Activated naive CD4-positive, alpha-beta T cell treated with anti-CD3 and anti-CD28 coated beads for 36 hours (primary cell): ENCODE results near the gene CFAP52. TPM values are rescaled to one million over a fixed set of nuclear protein-coding genes. Genes with fewer than 3 reads are reported as not detected.
A peak's percentile ranks its signal among the peaks of the same experiment; 100 is the strongest.
"Not testable (repeated sequence)": the region's sequence is repeated elsewhere in the genome, so short reads cannot be mapped to it uniquely, and the experiment has no call there.

Experiments
- CTCF ChIA-PET: fragments of 350-600 bp; sonication (Branson Sonifier 250); formaldehyde crosslinking; loops from one replicate; lab custom pipeline; 2021; ENCODE audit warnings: antibody characterized with exemption; lab: Charles Lee
- DNase-seq: peaks from one replicate; pipeline ENCODE4 v3.0.0-alpha.2; 2020
- H3K27ac Mint-ChIP-seq: one replicate; pipeline ENCODE4 v1.8.0; 2021; ENCODE audit warnings: mild to moderate bottlenecking, mixed read lengths
- H3K27me3 Mint-ChIP-seq: one replicate; pipeline ENCODE4 v1.8.0; 2021; ENCODE audit warnings: low read depth, mixed read lengths
- H3K36me3 Mint-ChIP-seq: one replicate; pipeline ENCODE4 v1.8.0; 2021; ENCODE audit warnings: low read depth, mixed read lengths
- H3K4me1 Mint-ChIP-seq: one replicate; pipeline ENCODE4 v1.8.0; 2021; ENCODE audit warnings: low read depth, mixed read lengths
- H3K4me3 Mint-ChIP-seq: one replicate; pipeline ENCODE4 v1.8.0; 2021; ENCODE audit warnings: mild to moderate bottlenecking, moderate library complexity, mixed read lengths
- H3K9me3 Mint-ChIP-seq: one replicate; pipeline ENCODE4 v1.8.0; 2021; ENCODE audit warnings: mixed read lengths
- intact Hi-C: fragments of 100-400 bp; cut with micrococcal nuclease; formaldehyde crosslinking; loops from one replicate; pipeline ENCODE4 v1.15.1; 2023
- total RNA-seq, 2 experiments: library from RNA; stranded (reverse); gene quantifications; one replicate each; pipeline ENCODE4 v1.2.3, GENCODE V29; 2021

The CFAP52 gene
- total RNA-seq, 2 experiments from 2014 or later = not detected

GRCh38 chr17:9575381-9576101, 901 bp upstream of the CFAP52 start, which contains the start of gene STX8:
Gene STX8 (minus strand): TSS chr17:9575820. CDS start chr17:9575808, 12 bp downstream.
- no peaks in the 10 kb centered on the region for H3K9me3 Mint-ChIP-seq
- H3K27me3 Mint-ChIP-seq = no peaks in the 10 kb centered on the region
- peaks cover 22% of the 10 kb centered on the region for H3K4me1 Mint-ChIP-seq
- CTCF ChIA-PET = interaction anchor here (0.5 to 2.2 kb wide), 5 partner anchors 9 to 326 kb away, joined by 3 to 11 read pairs (median 4); no protein-coding TSS in a partner anchor
- DNase-seq = peak; percentile 87
- H3K4me3 Mint-ChIP-seq = peak within 1 kb of the TSS; percentile 84
- intact Hi-C loops = loop anchor here (2.0 kb wide), 1 partner anchor 69 kb away; the partner anchor contains the start of gene USP43
- no peaks in the 10 kb centered on the region for H3K36me3 Mint-ChIP-seq
- H3K27ac Mint-ChIP-seq = peak within 1 kb of the TSS; percentile 59

GRCh38 chr17:9577373-9577709, 899 bp downstream of the CFAP52 start:
- Mint-ChIP-seq H3K9me3 (no peaks in the 10 kb centered on the region), H3K4me3 (peak overlapping the region; percentile 84), H3K36me3 (no peaks in the 10 kb centered on the region), H3K4me1 (peaks cover 22% of the 10 kb centered on the region), H3K27me3 (no peaks in the 10 kb centered on the region), H3K27ac (no peak overlapping the region)
- intact Hi-C loops = loop anchor here (1.0 to 2.0 kb wide), 3 partner anchors 67 to 189 kb away; partner anchors contain the start of gene USP43
- CTCF ChIA-PET = interaction anchor here (0.7 to 2.4 kb wide), 11 partner anchors 9 to 167 kb away, joined by 3 to 12 read pairs (median 6); no protein-coding TSS in a partner anchor
- DNase-seq = no peak

- H3K36me3 Mint-ChIP-seq = no peaks in the 10 kb centered on the region
- H3K4me3 Mint-ChIP-seq = no peak overlapping the region
- no peaks in the 10 kb centered on the region for H3K4me1 Mint-ChIP-seq
- H3K27me3 Mint-ChIP-seq = no peaks in the 10 kb centered on the region
- H3K27ac Mint-ChIP-seq = no peak overlapping the region
- peaks cover 10% of the 10 kb centered on the region for H3K9me3 Mint-ChIP-seq
- intact Hi-C loops = no loop called here
- DNase-seq = no peak
- CTCF ChIA-PET = no interaction called here
Observed at GRCh38 chr17:9587969-9588656, 11.7 kb downstream of the CFAP52 start.

GRCh38 chr17:9594065-9594464, 17.6 kb downstream of the CFAP52 start:
- H3K4me1 Mint-ChIP-seq = no peaks in the 10 kb centered on the region
- intact Hi-C loops = no loop called here
- no peak overlapping the region for H3K4me3 Mint-ChIP-seq
- H3K36me3 Mint-ChIP-seq = no peaks in the 10 kb centered on the region
- H3K27ac Mint-ChIP-seq = no peak overlapping the region
- no peaks in the 10 kb centered on the region for H3K9me3 Mint-ChIP-seq
- no peaks in the 10 kb centered on the region for H3K27me3 Mint-ChIP-seq
- no peak for DNase-seq
- CTCF ChIA-PET = no interaction called here

GRCh38 chr17:9597638-9598037, 21.2 kb downstream of the CFAP52 start:
- DNase-seq, H3K9me3 Mint-ChIP-seq, intact Hi-C loops, H3K36me3 Mint-ChIP-seq, H3K4me3 Mint-ChIP-seq, H3K27ac Mint-ChIP-seq, H3K27me3 Mint-ChIP-seq, H3K4me1 Mint-ChIP-seq: not testable (repeated sequence)
- CTCF ChIA-PET = interaction anchor here (0.6 kb wide), 1 partner anchor 91 kb away, joined by 3 read pairs; no protein-coding TSS in a partner anchor

GRCh38 chr17:9598661-9599060, 22.2 kb downstream of the CFAP52 start:
- Mint-ChIP-seq H3K36me3 (no peaks in the 10 kb centered on the region), H3K4me1 (no peaks in the 10 kb centered on the region), H3K27me3 (peaks cover 7% of the 10 kb centered on the region), H3K4me3 (no peak overlapping the region), H3K9me3 (no peaks in the 10 kb centered on the region), H3K27ac (no peak overlapping the region)
- CTCF ChIA-PET = no interaction called here
- intact Hi-C loops = no loop called here
- no peak for DNase-seq

- peaks cover 19% of the 10 kb centered on the region for H3K27me3 Mint-ChIP-seq
- H3K4me1 Mint-ChIP-seq, H3K9me3 Mint-ChIP-seq, CTCF ChIA-PET, intact Hi-C loops, H3K27ac Mint-ChIP-seq, DNase-seq, H3K4me3 Mint-ChIP-seq, H3K36me3 Mint-ChIP-seq: not testable (repeated sequence)
Observed at GRCh38 chr17:9604583-9604982, 28.1 kb downstream of the CFAP52 start.

- Mint-ChIP-seq H3K27ac (no peak overlapping the region), H3K36me3 (no peaks in the 10 kb centered on the region), H3K27me3 (peaks cover 22% of the 10 kb centered on the region), H3K9me3 (peaks cover 2% of the 10 kb centered on the region), H3K4me3 (no peak overlapping the region), H3K4me1 (no peaks in the 10 kb centered on the region)
- no peak for DNase-seq
- CTCF ChIA-PET = no interaction called here
- intact Hi-C loops = no loop called here
Observed at GRCh38 chr17:9606453-9606852, 30.0 kb downstream of the CFAP52 start.

- CTCF ChIA-PET, H3K27ac Mint-ChIP-seq: not testable (repeated sequence)
Observed at GRCh38 chr17:9607058-9607457, 30.6 kb downstream of the CFAP52 start.

GRCh38 chr17:9611557-9611956, 35.1 kb downstream of the CFAP52 start:
- no peaks in the 10 kb centered on the region for H3K4me1 Mint-ChIP-seq
- CTCF ChIA-PET = no interaction called here
- peaks cover 3% of the 10 kb centered on the region for H3K9me3 Mint-ChIP-seq
- DNase-seq = no peak
- no peak overlapping the region for H3K27ac Mint-ChIP-seq
- no peaks in the 10 kb centered on the region for H3K36me3 Mint-ChIP-seq
- intact Hi-C loops = no loop called here
- no peak overlapping the region for H3K4me3 Mint-ChIP-seq
- peaks cover 14% of the 10 kb centered on the region for H3K27me3 Mint-ChIP-seq

More at GRCh38 chr17:9607058-9607457, 30.6 kb downstream of the CFAP52 start:
- H3K27me3 Mint-ChIP-seq = peaks cover 21% of the 10 kb centered on the region
- H3K36me3 Mint-ChIP-seq, H3K9me3 Mint-ChIP-seq, H3K4me1 Mint-ChIP-seq, H3K4me3 Mint-ChIP-seq, intact Hi-C loops, DNase-seq: not testable (repeated sequence)

GRCh38 chr17:9612006-9612405, 35.6 kb downstream of the CFAP52 start:
- no peak overlapping the region for H3K4me3 Mint-ChIP-seq
- H3K9me3 Mint-ChIP-seq = peaks cover 3% of the 10 kb centered on the region
- CTCF ChIA-PET = no interaction called here
- H3K27me3 Mint-ChIP-seq = peaks cover 14% of the 10 kb centered on the region
- H3K4me1 Mint-ChIP-seq = no peaks in the 10 kb centered on the region
- intact Hi-C loops = no loop called here
- no peak overlapping the region for H3K27ac Mint-ChIP-seq
- no peaks in the 10 kb centered on the region for H3K36me3 Mint-ChIP-seq
- DNase-seq = no peak

GRCh38 chr17:9615486-9615885, 39.0 kb downstream of the CFAP52 start:
- CTCF ChIA-PET = no interaction called here
- Mint-ChIP-seq H3K27me3 (peaks cover 7% of the 10 kb centered on the region), H3K36me3 (no peaks in the 10 kb centered on the region), H3K27ac (no peak overlapping the region), H3K4me1 (no peaks in the 10 kb centered on the region), H3K4me3 (no peak overlapping the region), H3K9me3 (peaks cover 1% of the 10 kb centered on the region)
- intact Hi-C loops = no loop called here
- DNase-seq = no peak
